ENCODE results near the gene ARHGEF3.

ARHGEF3 gene

GRCh38 chr3:56801662-56802377 is at the start of gene ARHGEF3:
ARHGEF3 (minus strand) TSS chr3:56801949; CDS start chr3:56801798, 151 bp downstream.
- TF ChIP-seq CTCF (IDR thresholded peaks at IDR 0.05) = no peak
- no peak within 1 kb of the TSS for H3K27ac Mint-ChIP-seq
- no peaks in the 10 kb centered on the region for H3K36me3 Mint-ChIP-seq (ENCODE audit: low read depth)
- peaks cover 42% of the 10 kb centered on the region for H3K4me1 Mint-ChIP-seq
- no peaks in the 10 kb centered on the region for H3K9me3 Mint-ChIP-seq
- peak within 1 kb of the TSS; percentile 92 for H3K4me3 Mint-ChIP-seq
- H3K27me3 Mint-ChIP-seq (ENCODE audit: low read depth, poor library complexity) = peaks cover 24% of the 10 kb centered on the region
- peak; percentile 88 for DNase-seq

- Mint-ChIP-seq H3K27me3 (ENCODE audit: low read depth, poor library complexity) (peaks cover 3% of the 10 kb centered on the region), H3K9me3 (no peaks in the 10 kb centered on the region), H3K27ac (peak overlapping the region; percentile 37), H3K36me3 (ENCODE audit: low read depth) (no peaks in the 10 kb centered on the region), H3K4me1 (peaks cover 6% of the 10 kb centered on the region), H3K4me3 (no peak overlapping the region)
- no peak for DNase-seq
- no peak for TF ChIP-seq CTCF (IDR thresholded peaks at IDR 0.05)
These were observed 47.9 kb upstream of the ARHGEF3 start for GRCh38 chr3:56849698-56850097.

- TF ChIP-seq CTCF (IDR thresholded peaks at IDR 0.05) = no peak
- H3K4me1 Mint-ChIP-seq = peaks cover 7% of the 10 kb centered on the region
These were observed 43.8 kb upstream of the ARHGEF3 start for GRCh38 chr3:56845505-56845904.

GRCh38 chr3:56844536-56844935 is 42.8 kb upstream of the ARHGEF3 start:
- Mint-ChIP-seq H3K27ac (no peak overlapping the region), H3K27me3 (ENCODE audit: low read depth, poor library complexity) (no peaks in the 10 kb centered on the region), H3K9me3 (no peaks in the 10 kb centered on the region), H3K4me1 (peaks cover 17% of the 10 kb centered on the region), H3K36me3 (ENCODE audit: low read depth) (no peaks in the 10 kb centered on the region), H3K4me3 (no peak overlapping the region)
- DNase-seq = no peak
- TF ChIP-seq CTCF (IDR thresholded peaks at IDR 0.05) = no peak

More at GRCh38 chr3:56845505-56845904, 43.8 kb upstream of the ARHGEF3 start:
- H3K27ac Mint-ChIP-seq = no peak overlapping the region
- H3K27me3 Mint-ChIP-seq (ENCODE audit: low read depth, poor library complexity) = no peaks in the 10 kb centered on the region
- H3K9me3 Mint-ChIP-seq = no peaks in the 10 kb centered on the region
- DNase-seq = no peak
- H3K36me3 Mint-ChIP-seq (ENCODE audit: low read depth) = no peaks in the 10 kb centered on the region
- no peak overlapping the region for H3K4me3 Mint-ChIP-seq

GRCh38 chr3:56839784-56840715 is 38.3 kb upstream of the ARHGEF3 start:
- Mint-ChIP-seq H3K4me1 (peaks cover 53% of the 10 kb centered on the region), H3K27me3 (ENCODE audit: low read depth, poor library complexity) (no peaks in the 10 kb centered on the region), H3K27ac (peak overlapping the region; percentile 72), H3K9me3 (no peaks in the 10 kb centered on the region), H3K36me3 (ENCODE audit: low read depth) (no peaks in the 10 kb centered on the region), H3K4me3 (no peak overlapping the region)
- TF ChIP-seq CTCF (IDR thresholded peaks at IDR 0.05) = no peak
- DNase-seq = no peak
